B cell (primary cell): ENCODE measurements around the gene GDF7. TPM values are rescaled to one million over a fixed set of nuclear protein-coding genes. Genes with fewer than 3 reads are reported as not detected.
A peak's percentile ranks its signal among the peaks of the same experiment; 100 is the strongest.

Experiments used
- ATAC-seq: fragments of 200-7000 bp; cut with Tn5 transposase; one replicate; pipeline ENCODE4 v1.10.0; 2021; ENCODE audit warnings: low read depth, mild to moderate bottlenecking, moderate number of reproducible peaks, moderate library complexity
- CTCF ChIA-PET: fragments of 350-600 bp; sonication (Branson Sonifier 250); formaldehyde crosslinking; loops from one replicate; lab custom pipeline; 2021; ENCODE audit warnings: antibody characterized with exemption, inconsistent platforms; lab: Charles Lee
- POLR2A ChIA-PET: fragments of 350-600 bp; sonication (Branson Sonifier 250); formaldehyde crosslinking; loops from one replicate; lab custom pipeline; 2021; ENCODE audit warnings: antibody characterized with exemption; lab: Charles Lee
- DNase-seq: peaks from one replicate; pipeline ENCODE4 v3.0.0; 2013
- H2AFZ ChIP-seq: 2 replicates; pipeline ENCODE4 v1.6.1; 2012; ENCODE audit warnings: mild to moderate bottlenecking, low read depth, low read length; ENCODE audit not compliant: insufficient read depth, poor library complexity, severe bottlenecking
- H3K27ac ChIP-seq, 2 donors: 1 replicate in 1 of 2; 2 replicates in 1 of 2; pipeline ENCODE4 v1.5.1; 2012 to 2013; ENCODE audit warnings: low read length in 2 of 2, mild to moderate bottlenecking in 2 of 2, moderate library complexity in 1 of 2
- H3K27me3 ChIP-seq, 4 experiments: fragments of 200-600 bp in 1 of 4; sonication (generic) in 1 of 4; replicated peaks in 1 of 4; 1 replicate in 2 of 4; 2 replicates in 2 of 4; pipeline versions ENCODE4 v1.6.1 to v1.7.0; 2013 to 2016; ENCODE audit warnings: low read length in 3 of 4, mild to moderate bottlenecking in 2 of 4, mixed read lengths in 1 of 4, moderate library complexity in 1 of 4; ENCODE audit not compliant: insufficient read depth in 4 of 4, control insufficient read depth in 3 of 4; ENCODE audit errors: control extremely low read depth in 1 of 4
- H3K36me3 ChIP-seq, 2 experiments: replicated peaks in 1 of 2; 1 replicate in 1 of 2; 2 replicates in 1 of 2; pipeline versions ENCODE4 v1.6.1 to v1.7.1; 2013; ENCODE audit warnings: low read length in 1 of 2; ENCODE audit not compliant: insufficient read depth in 2 of 2, control insufficient read depth in 1 of 2; ENCODE audit errors: control extremely low read depth in 1 of 2, extremely low read depth in 1 of 2
- H3K4me1 ChIP-seq, 2 donors: fragments of 200-600 bp in 1 of 2; sonication (generic) in 1 of 2; 1 replicate in 1 of 2; 2 replicates in 1 of 2; pipeline versions ENCODE4 v1.5.1 to v1.6.1; 2013 to 2017; ENCODE audit warnings: low read length in 2 of 2; ENCODE audit not compliant: control insufficient read depth in 2 of 2, insufficient read depth in 2 of 2
- H3K4me2 ChIP-seq: replicated peaks from 2 replicates; pipeline ENCODE3; 2012; ENCODE audit warnings: mild to moderate bottlenecking, low read depth, low read length; ENCODE audit not compliant: poor library complexity, severe bottlenecking
- H3K4me3 ChIP-seq, 5 experiments: fragments of 200-600 bp in 1 of 5; sonication (generic) in 1 of 5; 1 replicate in 3 of 5; 2 replicates in 2 of 5; pipeline versions ENCODE4 v1.5.1 to v1.7.0; 2011 to 2016; ENCODE audit warnings: low read length in 4 of 5, mild to moderate bottlenecking in 4 of 5, low read depth in 2 of 5, control low read depth in 1 of 5, moderate library complexity in 1 of 5; ENCODE audit not compliant: insufficient read depth in 1 of 5; ENCODE audit errors: control extremely low read depth in 1 of 5, extremely low read depth in 1 of 5
- H3K79me2 ChIP-seq: fragments of 200-600 bp; sonication (generic); one replicate; pipeline ENCODE4 v1.6.0; 2016; ENCODE audit warnings: low read length; ENCODE audit not compliant: control insufficient read depth, insufficient read depth
- H3K9ac ChIP-seq: fragments of 200-600 bp; sonication (generic); 2 replicates; pipeline ENCODE4 v1.6.1; 2017; ENCODE audit warnings: mild to moderate bottlenecking, low read length, moderate library complexity
- H3K9me3 ChIP-seq, 3 donors: one replicate each; pipeline versions ENCODE4 v1.6.1 to v1.7.1; 2013; ENCODE audit warnings: low read length in 2 of 3; ENCODE audit not compliant: control insufficient read depth in 2 of 3, insufficient read depth in 1 of 3; ENCODE audit errors: control extremely low read depth in 1 of 3
- H4K20me1 ChIP-seq: 2 replicates; pipeline ENCODE4 v1.6.0; 2012; ENCODE audit warnings: mild to moderate bottlenecking, low read length; ENCODE audit not compliant: insufficient read depth, control insufficient read depth, poor library complexity, severe bottlenecking
- H3K27ac Mint-ChIP-seq: one replicate; pipeline ENCODE4 v1.8.0; 2021; ENCODE audit warnings: mixed read lengths
- H3K27me3 Mint-ChIP-seq: one replicate; pipeline ENCODE4 v1.8.0; 2021; ENCODE audit warnings: mixed read lengths
- H3K4me1 Mint-ChIP-seq: one replicate; pipeline ENCODE4 v1.8.0; 2021; ENCODE audit warnings: mixed read lengths
- H3K4me3 Mint-ChIP-seq: one replicate; pipeline ENCODE4 v1.8.0; 2021; ENCODE audit warnings: mixed read lengths
- H3K9me3 Mint-ChIP-seq: one replicate; pipeline ENCODE4 v1.8.0; 2022; ENCODE audit warnings: mixed read lengths; ENCODE audit not compliant: insufficient read depth
- EZH2 ChIP-seq: IDR thresholded peaks from 2 replicates; pipeline ENCODE4 v1.6.1; 2012; ENCODE audit warnings: borderline replicate concordance, low read depth, mild to moderate bottlenecking, moderate library complexity, low read length; ENCODE audit not compliant: insufficient read depth, poor library complexity, severe bottlenecking
- WGBS: methylation state at CpG from one replicate; pipeline ENCODE4 v1.1.5; 2013; ENCODE audit warnings: missing lambda C conversion rate; ENCODE audit not compliant: insufficient coverage; 5-methylcytosine and 5-hydroxymethylcytosine counted together
- intact Hi-C: fragments of 100-400 bp; cut with micrococcal nuclease; formaldehyde crosslinking; loops from one replicate; pipeline ENCODE4 v1.10.0; 2022
- polyA plus RNA-seq: library from polyadenylated mRNA; depleted of rRNA; stranded (reverse); fragments of >200 nt; gene quantifications from 2 replicates; pipeline ENCODE4 v1.2.3, GENCODE V29; 2012
- total RNA-seq, 2 donors: library from RNA; stranded (reverse); fragments of 120-200 nt in 1 of 2; gene quantifications; 1 replicate in 1 of 2; 2 replicates in 1 of 2; pipeline versions ENCODE4 v1.2.3 to v1.2.4, GENCODE V29; 2013 to 2022
- TF ChIP-seq, protein P1 (sequence below): fragments of 200-600 bp; IDR thresholded peaks from one replicate; pipeline ENCODE4 v1.8.0; 2022; ENCODE audit warnings: antibody characterized with exemption, mild to moderate bottlenecking

GDF7 gene
- total and polyA plus RNA-seq, 2 donors (not counting 1 experiment from before 2014, with no cell fraction given), result 7.0 to 15.3 TPM

DNA sequence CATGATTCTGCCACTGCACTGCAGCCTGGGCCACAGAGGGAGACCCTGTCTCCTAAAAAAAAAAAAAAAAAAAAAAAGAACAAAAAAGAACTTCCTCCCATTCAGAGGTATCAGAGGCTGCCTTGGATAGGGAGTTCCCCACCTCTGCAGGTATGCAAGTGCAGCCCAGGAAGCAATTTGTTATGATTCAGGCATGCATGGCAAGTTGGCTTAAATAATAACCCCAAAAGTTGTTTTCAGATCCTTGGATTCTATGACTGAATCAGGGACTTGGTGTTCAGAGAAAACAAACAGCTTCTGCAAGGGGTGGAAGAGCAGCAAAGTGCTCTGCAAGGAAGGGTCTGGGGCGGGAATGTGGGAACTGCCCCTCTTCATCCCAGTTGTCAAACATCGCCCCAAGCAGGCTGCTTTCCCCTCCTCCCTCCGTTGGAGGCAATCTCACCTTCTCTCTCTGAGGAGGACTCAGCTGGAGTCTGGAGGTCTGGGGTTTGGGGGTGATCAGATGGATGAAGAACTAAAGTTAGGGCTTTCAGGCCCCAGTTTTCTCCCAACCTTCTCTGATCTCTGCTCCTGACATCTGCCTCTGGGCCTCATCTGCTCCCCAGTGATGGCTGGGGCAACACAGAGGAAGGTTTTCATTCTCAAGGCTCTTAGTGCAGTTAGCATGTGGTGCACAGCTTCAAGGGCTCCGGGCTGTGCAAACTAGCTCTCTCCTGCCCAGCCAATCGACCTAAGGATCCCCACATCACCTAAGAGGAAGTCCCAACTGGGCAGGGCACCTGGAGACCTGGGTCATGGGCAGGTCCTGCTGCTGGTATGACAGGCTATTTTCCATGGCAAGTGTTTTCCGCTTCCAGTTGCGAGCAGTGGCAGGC lies 3.5 kb upstream of the GDF7 start:
- Histone ChIP-seq H3K9me3 (peaks cover 0 to 11% (median 0%) of the 10 kb centered on the region in 3 donors), H3K27ac (no peak overlapping the region), H2AFZ (no peak overlapping the region), H3K4me2 (no peak overlapping the region), H4K20me1 (no peaks in the 10 kb centered on the region), H3K4me1 (peaks cover 25 to 40% of the 10 kb centered on the region in 2 donors), H3K4me3 (no peak overlapping the region), H3K79me2 (peaks cover 3% of the 10 kb centered on the region), H3K9ac (no peak overlapping the region), H3K36me3 (no peaks in the 10 kb centered on the region), H3K27me3 (peaks cover 0 to 72% (median 13%) of the 10 kb centered on the region in 4 experiments)
- WGBS, result 69% methylated on average over 3 of the region's 7 CpGs
- no peak for TF ChIP-seq EZH2
- TF ChIP-seq, protein P1, sequence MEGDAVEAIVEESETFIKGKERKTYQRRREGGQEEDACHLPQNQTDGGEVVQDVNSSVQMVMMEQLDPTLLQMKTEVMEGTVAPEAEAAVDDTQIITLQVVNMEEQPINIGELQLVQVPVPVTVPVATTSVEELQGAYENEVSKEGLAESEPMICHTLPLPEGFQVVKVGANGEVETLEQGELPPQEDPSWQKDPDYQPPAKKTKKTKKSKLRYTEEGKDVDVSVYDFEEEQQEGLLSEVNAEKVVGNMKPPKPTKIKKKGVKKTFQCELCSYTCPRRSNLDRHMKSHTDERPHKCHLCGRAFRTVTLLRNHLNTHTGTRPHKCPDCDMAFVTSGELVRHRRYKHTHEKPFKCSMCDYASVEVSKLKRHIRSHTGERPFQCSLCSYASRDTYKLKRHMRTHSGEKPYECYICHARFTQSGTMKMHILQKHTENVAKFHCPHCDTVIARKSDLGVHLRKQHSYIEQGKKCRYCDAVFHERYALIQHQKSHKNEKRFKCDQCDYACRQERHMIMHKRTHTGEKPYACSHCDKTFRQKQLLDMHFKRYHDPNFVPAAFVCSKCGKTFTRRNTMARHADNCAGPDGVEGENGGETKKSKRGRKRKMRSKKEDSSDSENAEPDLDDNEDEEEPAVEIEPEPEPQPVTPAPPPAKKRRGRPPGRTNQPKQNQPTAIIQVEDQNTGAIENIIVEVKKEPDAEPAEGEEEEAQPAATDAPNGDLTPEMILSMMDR, result no peak
- DNase-seq, result peak; percentile 24
- H3K4me1 Mint-ChIP-seq, result peaks cover 33% of the 10 kb centered on the region
- H3K4me3 Mint-ChIP-seq, result no peak overlapping the region
- CTCF ChIA-PET, result interaction anchor here (0.6 to 8.9 kb wide), 9 partner anchors 11 to 311 kb away, joined by 3 to 331 read pairs (median 4); partner anchors contain the start of gene HS1BP3
- ATAC-seq, result no peak
- no peak overlapping the region for H3K27ac Mint-ChIP-seq
- intact Hi-C loops, result no loop called here
- H3K27me3 Mint-ChIP-seq, result peaks cover 23% of the 10 kb centered on the region
- no peaks in the 10 kb centered on the region for H3K9me3 Mint-ChIP-seq
- POLR2A ChIA-PET, result interaction anchor here (1.4 to 1.5 kb wide), 2 partner anchors 12 to 13 kb away, joined by 5 read pairs; no protein-coding TSS in a partner anchor

DNA sequence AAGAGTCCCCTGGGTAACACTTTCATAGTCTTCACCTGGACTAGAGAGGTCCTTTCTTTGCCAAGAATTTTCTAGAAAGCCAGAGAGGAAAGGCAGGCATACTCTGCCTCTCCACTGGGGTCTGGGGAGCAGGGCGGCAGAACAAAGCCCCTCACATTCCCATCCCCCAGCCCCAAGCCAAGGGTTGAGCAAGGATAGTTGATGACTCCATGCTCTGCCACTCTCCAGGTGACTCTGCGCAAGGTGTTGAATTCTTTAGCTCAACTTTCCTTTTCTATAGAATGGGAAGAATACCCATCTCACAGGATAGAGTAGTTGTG lies 2.9 kb upstream of the GDF7 start:
- Histone ChIP-seq H3K27me3 (peaks cover 0 to 78% (median 16%) of the 10 kb centered on the region in 4 experiments), H3K4me2 (no peak overlapping the region), H3K4me3 (no peak overlapping the region), H3K9me3 (peaks cover 0 to 14% (median 0%) of the 10 kb centered on the region in 3 donors), H3K4me1 (peaks cover 29 to 46% of the 10 kb centered on the region in 2 donors), H3K36me3 (no peaks in the 10 kb centered on the region), H3K9ac (no peak overlapping the region), H4K20me1 (no peaks in the 10 kb centered on the region), H3K27ac (no peak overlapping the region), H2AFZ (no peak overlapping the region), H3K79me2 (peaks cover 3% of the 10 kb centered on the region)
- H3K27me3 Mint-ChIP-seq, result peaks cover 19% of the 10 kb centered on the region
- no CpG with 5 or more reads among the region's 2 CpGs for WGBS
- H3K4me1 Mint-ChIP-seq, result peaks cover 34% of the 10 kb centered on the region
- TF ChIP-seq EZH2, result no peak
- TF ChIP-seq, protein P1, result no peak
- ChIA-PET CTCF (interaction anchor here (0.8 to 8.9 kb wide), 7 partner anchors 12 to 312 kb away, joined by 3 to 331 read pairs (median 6); partner anchors contain the start of gene HS1BP3), POLR2A (interaction anchor here (1.4 kb wide), 1 partner anchor 12 kb away, joined by 5 read pairs; no protein-coding TSS in a partner anchor)
- H3K4me3 Mint-ChIP-seq, result no peak overlapping the region
- H3K27ac Mint-ChIP-seq, result no peak overlapping the region
- ATAC-seq (no peak), DNase-seq (no peak)
- H3K9me3 Mint-ChIP-seq, result no peaks in the 10 kb centered on the region
- intact Hi-C loops, result no loop called here
